Endothelial cell of umbilical vein (primary cell): Measurements from ENCODE around the gene PDE7B. TPM values are rescaled to one million over a fixed set of nuclear protein-coding genes. Genes with fewer than 3 reads are reported as not detected.

Experiments
- BruUV-seq: library from RNA; stranded (reverse); fragments of 400-500 nt; replicated peaks from 2 replicates; lab custom pipeline; 2021; lab: Mats Ljungman, UMichigan
- CTCF ChIA-PET: fragments of 300-600, 350-600 bp; sonication (Branson Sonifier 250); formaldehyde crosslinking; loops from one replicate; lab custom pipeline; 2021; ENCODE audit warnings: antibody characterized with exemption, inconsistent platforms; lab: Charles Lee
- POLR2A ChIA-PET: fragments of 300-600, 350-600 bp; sonication (Branson Sonifier 250); formaldehyde crosslinking; loops from one replicate; lab custom pipeline; 2021; ENCODE audit warnings: antibody characterized with exemption, inconsistent platforms; lab: Charles Lee
- DNase-seq: peaks from one replicate; pipeline ENCODE4 v3.0.0-alpha.2; 2011; ENCODE audit warnings: low read depth, low spot score
- FAIRE-seq: peaks from 2 replicates; lab custom pipeline; 2011; peaks lifted over from hg19 to GRCh38; lab: Jason Lieb, UNC
- H2AFZ ChIP-seq: 2 replicates; pipeline ENCODE4 v1.6.0; 2012; ENCODE audit warnings: low read depth, low read length, control low read depth, inconsistent platforms
- H3K27ac ChIP-seq: 2 replicates; pipeline ENCODE4 v1.5.1; 2011; ENCODE audit warnings: low read depth, mild to moderate bottlenecking, control low read depth, low read length, moderate library complexity; ENCODE audit not compliant: insufficient read depth
- H3K27me3 ChIP-seq, 2 experiments: 2 replicates each; pipeline versions ENCODE4 v1.6.0 to v1.6.1; 2011; ENCODE audit warnings: low read length in 2 of 2, mixed read lengths in 1 of 2; ENCODE audit not compliant: control insufficient read depth in 2 of 2, insufficient read depth in 2 of 2
- H3K36me3 ChIP-seq, 2 experiments: 2 replicates in 1 of 2; 3 replicates in 1 of 2; pipeline ENCODE4 v1.5.1; 2011; ENCODE audit warnings: low read length in 2 of 2, mild to moderate bottlenecking in 1 of 2, moderate library complexity in 1 of 2; ENCODE audit not compliant: control insufficient read depth in 2 of 2, insufficient read depth in 2 of 2; ENCODE audit errors: extremely low read depth in 1 of 2
- H3K4me1 ChIP-seq: 3 replicates; pipeline ENCODE4 v1.5.1; 2011; ENCODE audit warnings: mild to moderate bottlenecking, low read length; ENCODE audit not compliant: control insufficient read depth, insufficient read depth; ENCODE audit errors: extremely low read depth
- H3K4me2 ChIP-seq: 2 replicates; pipeline ENCODE4 v1.6.1; 2011; ENCODE audit warnings: low read length, control low read depth, mixed read lengths; ENCODE audit not compliant: insufficient read depth
- H3K4me3 ChIP-seq, 3 experiments: fragments of 200-600 bp in 1 of 3; sonication (generic), shearing (Covaris generic) in 1 of 3; replicated peaks in 1 of 3; 2 replicates each; pipeline ENCODE4 v1.5.1; 2011 to 2016; ENCODE audit warnings: control low read depth in 3 of 3, low read length in 3 of 3, mild to moderate bottlenecking in 2 of 3, inconsistent platforms in 1 of 3, low read depth in 1 of 3, moderate library complexity in 1 of 3; ENCODE audit not compliant: insufficient read depth in 1 of 3
- H3K79me2 ChIP-seq: 2 replicates; pipeline ENCODE4 v1.6.0; 2012; ENCODE audit warnings: low read length, inconsistent platforms; ENCODE audit not compliant: control insufficient read depth, insufficient read depth
- H3K9ac ChIP-seq: replicated peaks from 2 replicates; pipeline ENCODE3; 2011; ENCODE audit warnings: low read length, control low read depth; ENCODE audit not compliant: insufficient read depth; ENCODE audit errors: extremely low read depth
- H3K9me1 ChIP-seq: replicated peaks from 3 replicates; pipeline ENCODE4 v1.6.0; 2011; ENCODE audit warnings: mild to moderate bottlenecking, low read length; ENCODE audit not compliant: control insufficient read depth, insufficient read depth; ENCODE audit errors: extremely low read depth
- H3K9me3 ChIP-seq: replicated peaks from 2 replicates; pipeline ENCODE4 v1.5.1; 2012; ENCODE audit warnings: low read length, inconsistent platforms; ENCODE audit not compliant: control insufficient read depth, insufficient read depth
- H4K20me1 ChIP-seq: replicated peaks from 2 replicates; pipeline ENCODE3; 2011; ENCODE audit warnings: mild to moderate bottlenecking, low read length; ENCODE audit not compliant: control insufficient read depth, insufficient read depth; ENCODE audit errors: extremely low read depth
- FOS ChIP-seq: IDR thresholded peaks from 2 replicates; pipeline ENCODE4 v1.6.1; 2011; ENCODE audit warnings: mild to moderate bottlenecking, low read length, moderate library complexity, borderline replicate concordance; ENCODE audit not compliant: insufficient read depth
- GATA2 ChIP-seq: IDR thresholded peaks from 2 replicates; pipeline ENCODE4 v1.7.0; 2011; ENCODE audit warnings: low read depth, mild to moderate bottlenecking, moderate library complexity, mixed read lengths, low read length; ENCODE audit not compliant: insufficient read length, insufficient read depth
- JUN ChIP-seq: IDR thresholded peaks from 2 replicates; pipeline ENCODE4 v1.6.1; 2011; ENCODE audit warnings: borderline replicate concordance, low read depth; ENCODE audit not compliant: insufficient read length, insufficient read depth
- POLR2A ChIP-seq: IDR thresholded peaks from 2 replicates; pipeline ENCODE4 v1.6.1; 2012; ENCODE audit warnings: low read depth, mild to moderate bottlenecking, control low read depth, low read length
- dilution Hi-C: fragments of 300-500 bp; cut with MboI; formaldehyde crosslinking; loops from one replicate; pipeline ENCODE4 v1.15.0; 2019; ENCODE audit warnings: low sequenced_read_pairs; ENCODE audit not compliant: extremely low pct_ligation_motif_present
- intact Hi-C: fragments of 100-400 bp; cut with micrococcal nuclease; formaldehyde crosslinking; loops from one replicate; pipeline ENCODE4 v1.10.0; 2022
- polyA plus RNA-seq, 4 experiments: library from polyadenylated mRNA; depleted of rRNA in 3 of 4; stranded (reverse) in 3 of 4; unstranded in 1 of 4; fragments of >200 nt; gene quantifications; 2 replicates each; pipeline versions ENCODE4 v1.2.1 to v1.2.3, GENCODE V29; 2011 to 2012; ENCODE audit warnings: missing spikeins in 1 of 4
- total RNA-seq: library from RNA; stranded (reverse); gene quantifications from 2 replicates; pipeline ENCODE4 v1.2.3, GENCODE V29; 2021
- TF ChIP-seq, protein P1 (sequence below): IDR thresholded peaks from 2 replicates; pipeline ENCODE4 v1.6.1; 2011; ENCODE audit not compliant: insufficient read depth, insufficient read length
- TF ChIP-seq, protein P2 (sequence below), 2 donors: IDR thresholded peaks; 1 replicate in 1 of 2; 2 replicates in 1 of 2; pipeline ENCODE4 v1.5.1; 2011; ENCODE audit warnings: low read length in 2 of 2, mild to moderate bottlenecking in 2 of 2, moderate library complexity in 2 of 2, control low read depth in 1 of 2, inconsistent platforms in 1 of 2, low read depth in 1 of 2; ENCODE audit not compliant: insufficient read depth in 1 of 2; ENCODE audit errors: extremely low read depth in 1 of 2

PDE7B gene
- total and polyA plus RNA-seq, 2 donors (not counting 3 experiments of a cell fraction or from before 2014, with no cell fraction given): 20.6 to 25.1 TPM

DNA sequence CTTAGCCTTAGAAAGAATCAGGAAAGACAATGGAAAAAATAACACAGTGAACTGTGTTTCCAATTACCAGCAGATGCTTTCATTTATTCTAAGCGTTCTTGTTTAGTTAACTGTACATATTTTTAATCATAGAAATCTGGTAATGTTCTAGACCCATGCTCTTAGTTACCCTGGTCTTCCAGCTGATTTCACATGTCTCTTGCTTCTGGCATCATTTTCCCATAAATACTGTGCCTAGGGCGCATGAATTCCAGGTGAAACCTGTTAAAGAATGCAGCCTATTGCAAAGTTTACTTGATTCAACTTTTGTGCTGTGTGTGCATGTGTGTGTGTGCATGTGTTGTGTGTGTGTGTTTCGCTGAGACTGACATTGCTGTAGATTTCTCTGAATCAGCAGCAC is 178.6 kb downstream of the PDE7B start:
- TF ChIP-seq POLR2A: no peak
- TF ChIP-seq, protein P1, sequence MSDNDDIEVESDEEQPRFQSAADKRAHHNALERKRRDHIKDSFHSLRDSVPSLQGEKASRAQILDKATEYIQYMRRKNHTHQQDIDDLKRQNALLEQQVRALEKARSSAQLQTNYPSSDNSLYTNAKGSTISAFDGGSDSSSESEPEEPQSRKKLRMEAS: no peak
- ChIA-PET CTCF (no interaction called here), POLR2A (no interaction called here)
- H3K4me3 ChIP-seq: no peak overlapping the region
- peaks cover 19% of the 10 kb centered on the region for H3K4me1 ChIP-seq
- dilution Hi-C loops: no loop called here
- H3K79me2 ChIP-seq: no peaks in the 10 kb centered on the region
- H3K27me3 ChIP-seq: no peaks in the 10 kb centered on the region
- H4K20me1 ChIP-seq: no peaks in the 10 kb centered on the region
- H3K9me3 ChIP-seq: no peaks in the 10 kb centered on the region
- intact Hi-C loops: no loop called here
- H3K9ac ChIP-seq: no peak overlapping the region
- DNase-seq (no peak), FAIRE-seq (no peak)
- no peaks in the 10 kb centered on the region for H3K36me3 ChIP-seq
- H3K9me1 ChIP-seq: no peaks in the 10 kb centered on the region
- no TSS peak for BruUV-seq
- no peak overlapping the region for H3K27ac ChIP-seq
- H3K4me2 ChIP-seq: no peak overlapping the region
- H2AFZ ChIP-seq: no peak overlapping the region

DNA sequence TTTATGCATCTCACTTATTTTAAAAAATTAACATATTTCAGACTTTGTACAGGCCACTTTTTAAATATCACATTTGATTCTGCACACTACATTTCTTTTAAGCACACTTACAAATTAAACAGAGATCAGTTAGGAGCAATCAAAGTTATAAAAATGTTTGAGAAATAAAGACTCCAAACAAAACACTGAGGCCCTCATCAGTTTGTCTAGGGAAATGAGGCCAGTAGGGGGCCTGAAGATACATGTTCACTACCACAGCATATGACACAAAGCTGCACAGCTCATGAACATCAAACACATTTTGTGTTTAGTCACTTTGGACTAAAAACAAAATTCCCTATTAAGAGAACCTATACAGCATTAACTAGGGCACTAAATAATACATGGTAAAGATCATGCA is 180.5 kb downstream of the PDE7B start:
- no peaks in the 10 kb centered on the region for H3K9me3 ChIP-seq
- ChIA-PET POLR2A (interaction anchor here (0.7 kb wide), 1 partner anchor 46 kb away, joined by 4 read pairs; no protein-coding TSS in a partner anchor), CTCF (interaction anchor here (0.6 to 3.8 kb wide), 42 partner anchors 9 to 533 kb away, joined by 3 to 30 read pairs (median 4); no protein-coding TSS in a partner anchor)
- dilution Hi-C loops (no loop called here), intact Hi-C loops (loop anchor here (1.0 kb wide), 1 partner anchor 194 kb away; no protein-coding TSS in a partner anchor)
- H3K27me3 ChIP-seq: no peaks in the 10 kb centered on the region
- no peaks in the 10 kb centered on the region for H3K9me1 ChIP-seq
- H3K27ac ChIP-seq: no peak overlapping the region
- no peak overlapping the region for H3K4me2 ChIP-seq
- no peaks in the 10 kb centered on the region for H3K79me2 ChIP-seq
- H3K4me1 ChIP-seq: peaks cover 36% of the 10 kb centered on the region
- H2AFZ ChIP-seq: no peak overlapping the region
- no peak overlapping the region for H3K9ac ChIP-seq
- DNase-seq: peak; percentile 66
- BruUV-seq: no TSS peak
- no peak overlapping the region for H3K4me3 ChIP-seq
- no peak for TF ChIP-seq FOS
- no peak for TF ChIP-seq JUN
- no peak for TF ChIP-seq GATA2
- TF ChIP-seq, protein P2, sequence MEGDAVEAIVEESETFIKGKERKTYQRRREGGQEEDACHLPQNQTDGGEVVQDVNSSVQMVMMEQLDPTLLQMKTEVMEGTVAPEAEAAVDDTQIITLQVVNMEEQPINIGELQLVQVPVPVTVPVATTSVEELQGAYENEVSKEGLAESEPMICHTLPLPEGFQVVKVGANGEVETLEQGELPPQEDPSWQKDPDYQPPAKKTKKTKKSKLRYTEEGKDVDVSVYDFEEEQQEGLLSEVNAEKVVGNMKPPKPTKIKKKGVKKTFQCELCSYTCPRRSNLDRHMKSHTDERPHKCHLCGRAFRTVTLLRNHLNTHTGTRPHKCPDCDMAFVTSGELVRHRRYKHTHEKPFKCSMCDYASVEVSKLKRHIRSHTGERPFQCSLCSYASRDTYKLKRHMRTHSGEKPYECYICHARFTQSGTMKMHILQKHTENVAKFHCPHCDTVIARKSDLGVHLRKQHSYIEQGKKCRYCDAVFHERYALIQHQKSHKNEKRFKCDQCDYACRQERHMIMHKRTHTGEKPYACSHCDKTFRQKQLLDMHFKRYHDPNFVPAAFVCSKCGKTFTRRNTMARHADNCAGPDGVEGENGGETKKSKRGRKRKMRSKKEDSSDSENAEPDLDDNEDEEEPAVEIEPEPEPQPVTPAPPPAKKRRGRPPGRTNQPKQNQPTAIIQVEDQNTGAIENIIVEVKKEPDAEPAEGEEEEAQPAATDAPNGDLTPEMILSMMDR (IDR thresholded peaks at IDR 0.05; ENCODE audit: extremely low read depth in 1 of 2, insufficient read depth in 1 of 2, low read depth in 1 of 2, low read length in 2 of 2): peak; percentile 55 to 61
- TF ChIP-seq, protein P1: no peak
- no peak for TF ChIP-seq POLR2A
- H4K20me1 ChIP-seq: no peaks in the 10 kb centered on the region
- FAIRE-seq: peak; percentile 58
- no peaks in the 10 kb centered on the region for H3K36me3 ChIP-seq
